Loucy (cell line): ENCODE measurements around the gene CYFIP2.

Experiments
- EZH2phosphoT487 ChIP-seq: fragments of 200-600 bp; IDR thresholded peaks from 2 replicates; pipeline ENCODE4 v1.6.1; 2018; ENCODE audit warnings: antibody characterized with exemption, mild to moderate bottlenecking, moderate library complexity, borderline replicate concordance
- TF ChIP-seq, protein P1 (sequence below): fragments of 200-600 bp; sonication (generic); conservative IDR thresholded peaks from 2 replicates; pipeline ENCODE4 v1.5.1; 2014; ENCODE audit warnings: mild to moderate bottlenecking, antibody characterized with exemption, low read length

DNA sequence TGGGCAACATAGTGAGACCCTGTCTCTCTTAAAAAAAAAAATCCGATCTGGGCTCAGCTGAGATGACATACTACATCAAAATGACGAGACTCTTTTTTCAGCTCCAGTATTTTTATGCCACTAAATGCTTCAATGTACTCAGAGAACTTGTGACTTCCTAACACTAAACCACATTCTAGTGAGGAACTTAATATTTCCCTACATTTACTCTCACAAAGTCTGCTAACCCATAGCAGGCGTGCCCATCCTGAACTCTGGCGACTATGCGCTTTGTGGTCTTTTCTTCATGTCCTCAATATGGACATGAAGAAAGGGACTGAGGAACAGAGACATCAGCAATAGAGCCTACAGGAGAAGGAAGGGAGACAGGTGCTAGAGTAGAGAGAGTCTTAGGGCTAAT, 44.0 kb upstream of the CYFIP2 start:
- TF ChIP-seq, protein P1, sequence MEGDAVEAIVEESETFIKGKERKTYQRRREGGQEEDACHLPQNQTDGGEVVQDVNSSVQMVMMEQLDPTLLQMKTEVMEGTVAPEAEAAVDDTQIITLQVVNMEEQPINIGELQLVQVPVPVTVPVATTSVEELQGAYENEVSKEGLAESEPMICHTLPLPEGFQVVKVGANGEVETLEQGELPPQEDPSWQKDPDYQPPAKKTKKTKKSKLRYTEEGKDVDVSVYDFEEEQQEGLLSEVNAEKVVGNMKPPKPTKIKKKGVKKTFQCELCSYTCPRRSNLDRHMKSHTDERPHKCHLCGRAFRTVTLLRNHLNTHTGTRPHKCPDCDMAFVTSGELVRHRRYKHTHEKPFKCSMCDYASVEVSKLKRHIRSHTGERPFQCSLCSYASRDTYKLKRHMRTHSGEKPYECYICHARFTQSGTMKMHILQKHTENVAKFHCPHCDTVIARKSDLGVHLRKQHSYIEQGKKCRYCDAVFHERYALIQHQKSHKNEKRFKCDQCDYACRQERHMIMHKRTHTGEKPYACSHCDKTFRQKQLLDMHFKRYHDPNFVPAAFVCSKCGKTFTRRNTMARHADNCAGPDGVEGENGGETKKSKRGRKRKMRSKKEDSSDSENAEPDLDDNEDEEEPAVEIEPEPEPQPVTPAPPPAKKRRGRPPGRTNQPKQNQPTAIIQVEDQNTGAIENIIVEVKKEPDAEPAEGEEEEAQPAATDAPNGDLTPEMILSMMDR = no peak
- TF ChIP-seq EZH2phosphoT487 = no peak
